HepG2 (cell line): Measurements from ENCODE around the gene RAD51C. TPM values are rescaled to one million over a fixed set of nuclear protein-coding genes. Genes with fewer than 3 reads are reported as not detected.
A peak's percentile ranks its signal among the peaks of the same experiment; 100 is the strongest.

Experiments used
- ASH2L ChIP-seq: fragments of 300-600, 200-600 bp; sonication (generic); IDR thresholded peaks from 2 replicates; pipeline ENCODE4 v1.7.0; 2017; ENCODE audit warnings: low read depth, mild to moderate bottlenecking, moderate library complexity, mixed read lengths, low read length; ENCODE audit not compliant: insufficient read length
- CEBPG ChIP-seq: IDR thresholded peaks from 2 replicates; pipeline ENCODE4 v1.6.1; 2016
- CREB1 ChIP-seq, 2 experiments: fragments of 450-650 bp in 1 of 2; IDR thresholded peaks; 2 replicates each; pipeline ENCODE4 v1.6.1; 2016 to 2017; ENCODE audit warnings: control low read depth in 1 of 2, mild to moderate bottlenecking in 1 of 2, missing compliant biosample characterization in 1 of 2, missing genetic modification characterization in 1 of 2
- FOXC1 ChIP-seq: sonication (generic); formaldehyde crosslinking; IDR thresholded peaks from 2 replicates; pipeline ENCODE4 v1.8.0; 2022; ENCODE audit warnings: mild to moderate bottlenecking, missing genetic modification reagents, borderline replicate concordance
- JUND ChIP-seq: sonication (generic); formaldehyde crosslinking; IDR thresholded peaks from 2 replicates; pipeline ENCODE4 v1.8.0; 2022; ENCODE audit warnings: mild to moderate bottlenecking, missing genetic modification reagents
- KAT7 ChIP-seq: IDR thresholded peaks from 2 replicates; pipeline ENCODE4 v1.6.1; 2018; ENCODE audit warnings: borderline replicate concordance, missing compliant biosample characterization
- KDM2A ChIP-seq: sonication (generic); formaldehyde crosslinking; IDR thresholded peaks from 2 replicates; pipeline ENCODE4 v1.4.0; 2020; ENCODE audit warnings: low read depth, missing genetic modification reagents, borderline replicate concordance
- MTA1 ChIP-seq: sonication (generic); formaldehyde crosslinking; IDR thresholded peaks from 2 replicates; pipeline ENCODE4 v1.4.0; 2020; ENCODE audit warnings: missing genetic modification reagents, mild to moderate bottlenecking, borderline replicate concordance
- MYNN ChIP-seq: sonication (generic); formaldehyde crosslinking; IDR thresholded peaks from 2 replicates; pipeline ENCODE4 v1.4.0; 2020; ENCODE audit warnings: mild to moderate bottlenecking, low read depth, missing genetic modification reagents
- ONECUT2 ChIP-seq: sonication (generic); formaldehyde crosslinking; IDR thresholded peaks from 2 replicates; pipeline ENCODE4 v1.4.0; 2020; ENCODE audit warnings: missing genetic modification reagents
- RXRA ChIP-seq: sonication (generic); formaldehyde crosslinking; IDR thresholded peaks from 2 replicates; pipeline ENCODE4 v1.5.1; 2020; ENCODE audit warnings: missing genetic modification reagents
- TEAD3 ChIP-seq: optimal IDR thresholded peaks from 2 replicates; pipeline ENCODE3; 2016; ENCODE audit warnings: borderline replicate concordance
- TGIF2 ChIP-seq: IDR thresholded peaks from 2 replicates; pipeline ENCODE4 v1.6.1; 2016; ENCODE audit warnings: control low read depth, missing compliant biosample characterization
- WIZ ChIP-seq: sonication (generic); formaldehyde crosslinking; IDR thresholded peaks from 2 replicates; pipeline ENCODE4 v1.5.1; 2020; ENCODE audit warnings: mild to moderate bottlenecking, missing genetic modification reagents
- ZC3H13 ChIP-seq: sonication (generic); formaldehyde crosslinking; IDR thresholded peaks from 2 replicates; pipeline ENCODE4 v1.8.1; 2023; ENCODE audit warnings: mild to moderate bottlenecking, missing genetic modification reagents, moderate library complexity
- ZNF124 ChIP-seq: sonication (generic); formaldehyde crosslinking; IDR thresholded peaks from 2 replicates; pipeline ENCODE4 v1.4.0; 2020; ENCODE audit warnings: missing genetic modification reagents
- ZNF160 ChIP-seq: sonication (generic); formaldehyde crosslinking; IDR thresholded peaks from 2 replicates; pipeline ENCODE4 v1.8.0; 2022; ENCODE audit warnings: mild to moderate bottlenecking, inconsistent platforms, missing genetic modification reagents
- ZNF256 ChIP-seq: sonication (generic); formaldehyde crosslinking; conservative IDR thresholded peaks from 2 replicates; pipeline ENCODE4 v1.4.0; 2020; ENCODE audit warnings: missing genetic modification reagents
- ZNF432 ChIP-seq: sonication (generic); formaldehyde crosslinking; IDR thresholded peaks from 2 replicates; pipeline ENCODE4 v1.5.0; 2020; ENCODE audit warnings: missing genetic modification reagents, mild to moderate bottlenecking, borderline replicate concordance
- ZNF460 ChIP-seq: sonication (generic); formaldehyde crosslinking; IDR thresholded peaks from 2 replicates; pipeline ENCODE4 v1.5.1; 2020; ENCODE audit warnings: missing genetic modification reagents, mild to moderate bottlenecking, borderline replicate concordance
- ZNF572 ChIP-seq: sonication (generic); formaldehyde crosslinking; IDR thresholded peaks from 2 replicates; pipeline ENCODE4 v1.5.1; 2020; ENCODE audit warnings: mild to moderate bottlenecking, missing genetic modification reagents
- ZNF605 ChIP-seq: sonication (generic); formaldehyde crosslinking; IDR thresholded peaks from 2 replicates; pipeline ENCODE4 v1.8.0; 2022; ENCODE audit warnings: mild to moderate bottlenecking, missing genetic modification reagents
- polyA plus RNA-seq, 8 experiments: library from polyadenylated mRNA; depleted of rRNA in 3 of 8; stranded (reverse) in 7 of 8; unstranded in 1 of 8; fragments of >200 nt; fragmentation: Illumina TruSeq in 4 of 8; extraction: Trizol in 4 of 8; gene quantifications; 2 replicates each; pipeline versions ENCODE4 v1.2.1 to v1.2.3, GENCODE V29; 2011 to 2016; ENCODE audit warnings: low read depth in 4 of 8, missing spikeins in 1 of 8, mixed read lengths in 1 of 8; ENCODE audit not compliant: insufficient read depth in 1 of 8
- total RNA-seq, 5 experiments: library from RNA; depleted of rRNA; stranded (reverse); fragments of >200 nt; fragmentation: Illumina TruSeq; extraction: Trizol; gene quantifications; 2 replicates each; pipeline ENCODE4 v1.2.3, GENCODE V29; 2016; ENCODE audit warnings: low read depth in 1 of 5
- TF ChIP-seq, protein P1 (sequence below): sonication (generic); formaldehyde crosslinking; IDR thresholded peaks from 2 replicates; pipeline ENCODE4 v1.4.0; 2020; ENCODE audit warnings: missing genetic modification reagents, mild to moderate bottlenecking, borderline replicate concordance
- TF ChIP-seq, protein P2 (sequence below): IDR thresholded peaks from 2 replicates; pipeline ENCODE4 v1.6.1; 2016; ENCODE audit warnings: low read depth
- TF ChIP-seq, protein P3 (sequence below): sonication (generic); formaldehyde crosslinking; IDR thresholded peaks from 2 replicates; pipeline ENCODE4 v1.5.0; 2020; ENCODE audit warnings: missing genetic modification reagents

The RAD51C gene
- total and polyA plus RNA-seq, 2 of the 13 experiments (the other 11 are each of a cell fraction or from before 2014, with no cell fraction given) = 38.5 to 106 TPM

DNA sequence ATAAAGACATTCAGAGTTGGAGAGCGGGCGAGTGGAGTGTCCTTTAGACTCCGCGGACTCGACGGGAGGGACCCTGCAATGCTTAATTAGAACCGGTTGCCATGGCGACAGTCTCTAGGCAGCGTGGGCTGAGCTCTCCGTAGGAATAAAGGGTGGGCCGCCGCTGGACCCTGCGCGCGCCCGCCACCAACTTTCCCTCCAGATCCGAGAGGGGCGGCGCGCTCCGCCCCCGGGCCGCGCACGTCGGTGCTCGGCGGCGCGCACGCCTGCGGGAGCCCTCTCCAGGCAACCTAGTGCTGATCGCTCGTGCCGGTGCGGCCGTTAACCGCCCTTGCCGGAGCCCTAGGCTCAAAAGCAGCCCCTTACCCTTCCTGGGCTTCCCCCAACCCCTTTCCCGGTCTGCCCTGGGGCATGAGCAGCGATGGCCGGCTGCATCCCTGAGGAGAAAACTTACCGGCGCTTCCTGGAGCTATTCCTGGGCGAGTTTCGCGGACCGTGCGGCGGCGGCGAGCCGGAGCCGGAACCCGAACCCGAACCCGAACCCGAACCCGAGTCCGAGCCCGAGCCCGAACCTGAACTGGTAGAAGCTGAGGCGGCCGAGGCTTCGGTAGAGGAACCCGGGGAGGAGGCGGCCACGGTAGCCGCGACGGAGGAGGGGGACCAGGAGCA is 63.3 kb downstream of the RAD51C start, which contains the start of gene PPM1E (continued):
- TF ChIP-seq, protein P1, sequence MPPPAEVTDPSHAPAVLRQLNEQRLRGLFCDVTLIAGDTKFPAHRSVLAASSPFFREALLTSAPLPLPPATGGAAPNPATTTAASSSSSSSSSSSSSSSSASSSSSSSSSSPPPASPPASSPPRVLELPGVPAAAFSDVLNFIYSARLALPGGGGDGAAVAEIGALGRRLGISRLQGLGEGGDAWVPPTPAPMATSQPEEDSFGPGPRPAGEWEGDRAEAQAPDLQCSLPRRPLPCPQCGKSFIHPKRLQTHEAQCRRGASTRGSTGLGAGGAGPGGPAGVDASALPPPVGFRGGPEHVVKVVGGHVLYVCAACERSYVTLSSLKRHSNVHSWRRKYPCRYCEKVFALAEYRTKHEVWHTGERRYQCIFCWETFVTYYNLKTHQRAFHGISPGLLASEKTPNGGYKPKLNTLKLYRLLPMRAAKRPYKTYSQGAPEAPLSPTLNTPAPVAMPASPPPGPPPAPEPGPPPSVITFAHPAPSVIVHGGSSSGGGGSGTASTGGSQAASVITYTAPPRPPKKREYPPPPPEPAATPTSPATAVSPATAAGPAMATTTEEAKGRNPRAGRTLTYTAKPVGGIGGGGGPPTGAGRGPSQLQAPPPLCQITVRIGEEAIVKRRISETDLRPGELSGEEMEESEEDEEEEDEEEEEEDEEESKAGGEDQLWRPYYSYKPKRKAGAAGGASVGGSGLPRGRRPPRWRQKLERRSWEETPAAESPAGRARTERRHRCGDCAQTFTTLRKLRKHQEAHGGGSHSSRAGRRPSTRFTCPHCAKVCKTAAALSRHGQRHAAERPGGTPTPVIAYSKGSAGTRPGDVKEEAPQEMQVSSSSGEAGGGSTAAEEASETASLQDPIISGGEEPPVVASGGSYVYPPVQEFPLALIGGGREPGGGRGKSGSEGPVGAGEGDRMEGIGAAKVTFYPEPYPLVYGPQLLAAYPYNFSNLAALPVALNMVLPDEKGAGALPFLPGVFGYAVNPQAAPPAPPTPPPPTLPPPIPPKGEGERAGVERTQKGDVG (CRISPR knock-in tag) = no peak
- TF ChIP-seq KDM2A (CRISPR knock-in tag) (peak; percentile 11; the same call in 1 of the 2 replicates), ASH2L (no peak), TGIF2 (CRISPR knock-in tag) (no peak), ZNF124 (CRISPR knock-in tag) (no peak), ZNF605 (no peak), ZNF432 (CRISPR knock-in tag) (no peak), RXRA (CRISPR knock-in tag) (no peak), ZNF256 (CRISPR knock-in tag) (no peak), TEAD3 (CRISPR knock-in tag) (no peak), FOXC1 (CRISPR knock-in tag) (0 out of 2 replicates have a peak, but pooled peaks have one; percentile 19), KAT7 (no peak), WIZ (CRISPR knock-in tag) (no peak), ZNF160 (CRISPR knock-in tag) (no peak), ONECUT2 (CRISPR knock-in tag) (no peak), ZNF460 (no peak), MTA1 (CRISPR knock-in tag) (peak; percentile 29; the same call in 1 of the 2 replicates), MYNN (CRISPR knock-in tag) (no peak), CREB1 (IDR thresholded peaks at IDR 0.05) (no peak), CREB1 (CRISPR knock-in tag; IDR thresholded peaks at IDR 0.05) (no peak), ZC3H13 (CRISPR knock-in tag) (0 out of 2 replicates have a peak, but pooled peaks have one; percentile 34), JUND (CRISPR knock-in tag) (no peak), CEBPG (CRISPR knock-in tag) (no peak), ZNF572 (CRISPR knock-in tag) (0 out of 2 replicates have a peak, but pooled peaks have one; percentile 70)
- TF ChIP-seq, protein P2, sequence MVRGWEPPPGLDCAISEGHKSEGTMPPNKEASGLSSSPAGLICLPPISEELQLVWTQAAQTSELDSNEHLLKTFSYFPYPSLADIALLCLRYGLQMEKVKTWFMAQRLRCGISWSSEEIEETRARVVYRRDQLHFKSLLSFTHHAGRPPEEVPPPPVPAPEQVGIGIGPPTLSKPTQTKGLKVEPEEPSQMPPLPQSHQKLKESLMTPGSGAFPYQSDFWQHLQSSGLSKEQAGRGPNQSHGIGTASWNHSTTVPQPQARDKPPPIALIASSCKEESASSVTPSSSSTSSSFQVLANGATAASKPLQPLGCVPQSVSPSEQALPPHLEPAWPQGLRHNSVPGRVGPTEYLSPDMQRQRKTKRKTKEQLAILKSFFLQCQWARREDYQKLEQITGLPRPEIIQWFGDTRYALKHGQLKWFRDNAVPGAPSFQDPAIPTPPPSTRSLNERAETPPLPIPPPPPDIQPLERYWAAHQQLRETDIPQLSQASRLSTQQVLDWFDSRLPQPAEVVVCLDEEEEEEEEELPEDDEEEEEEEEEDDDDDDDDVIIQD (CRISPR knock-in tag) = no peak
- TF ChIP-seq, protein P3, sequence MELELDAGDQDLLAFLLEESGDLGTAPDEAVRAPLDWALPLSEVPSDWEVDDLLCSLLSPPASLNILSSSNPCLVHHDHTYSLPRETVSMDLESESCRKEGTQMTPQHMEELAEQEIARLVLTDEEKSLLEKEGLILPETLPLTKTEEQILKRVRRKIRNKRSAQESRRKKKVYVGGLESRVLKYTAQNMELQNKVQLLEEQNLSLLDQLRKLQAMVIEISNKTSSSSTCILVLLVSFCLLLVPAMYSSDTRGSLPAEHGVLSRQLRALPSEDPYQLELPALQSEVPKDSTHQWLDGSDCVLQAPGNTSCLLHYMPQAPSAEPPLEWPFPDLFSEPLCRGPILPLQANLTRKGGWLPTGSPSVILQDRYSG = no peak
